GM19467 (cell line): Measurements from ENCODE around the gene IL27RA.

ENCODE experiments used
- ATAC-seq: cut with Tn5 transposase; IDR thresholded peaks from one replicate; pipeline ENCODE4 v1.9.1; 2021; ENCODE audit warnings: mild to moderate bottlenecking, moderate library complexity; ENCODE audit not compliant: unreplicated experiment

The IL27RA gene

DNA sequence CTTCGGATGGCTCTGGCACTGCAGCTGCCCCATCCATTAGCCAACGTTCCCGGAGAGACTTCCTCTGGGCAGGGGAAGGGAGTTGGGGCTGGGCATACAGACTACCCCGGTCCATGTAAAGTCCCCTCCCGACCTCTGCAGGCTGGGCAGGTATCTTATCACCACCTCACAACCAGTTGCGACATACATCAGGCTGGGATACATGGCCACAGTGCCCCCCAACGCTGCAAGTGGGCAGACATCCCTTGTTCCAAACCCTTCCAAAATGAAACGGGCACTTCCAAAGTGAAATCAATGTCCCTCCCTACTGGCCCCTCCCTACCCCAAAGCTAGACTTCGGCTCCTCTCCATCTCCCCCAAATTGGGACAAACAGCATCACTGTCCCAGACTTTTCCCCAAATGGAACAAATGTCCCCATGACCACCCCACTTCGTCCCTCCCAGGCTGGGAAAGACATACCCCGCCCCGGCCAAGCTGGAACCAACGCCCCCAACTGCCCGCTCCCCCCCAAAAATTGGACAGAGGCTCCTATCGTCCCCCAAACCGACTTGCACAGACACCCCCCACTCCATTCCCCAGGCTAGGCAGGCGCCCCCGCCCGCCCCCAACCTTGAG lies 25.3 kb downstream of the IL27RA start:
- ATAC-seq = no peak

GRCh38 chr19:14058182-14059092 lies 26.9 kb downstream of the IL27RA start:
- no peak for ATAC-seq

DNA sequence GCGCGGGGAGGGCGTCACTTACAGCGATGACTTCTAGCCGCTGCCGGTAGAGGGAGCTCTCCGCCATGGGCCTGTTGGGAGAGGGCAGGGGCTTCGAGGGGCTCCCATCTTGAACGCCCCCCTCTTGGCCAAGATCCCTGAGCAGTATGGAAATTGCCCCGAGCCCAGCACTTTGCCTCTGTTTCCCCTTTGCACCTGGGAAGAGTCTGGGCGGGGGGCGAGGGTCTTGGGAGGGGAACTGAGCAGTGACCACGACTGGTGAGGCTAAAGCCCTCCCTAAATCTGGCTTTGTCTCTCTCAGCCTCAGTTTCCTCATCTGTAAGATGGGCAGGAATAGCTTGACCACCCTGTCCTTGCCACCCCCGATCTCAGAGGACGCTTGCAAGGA lies 27.5 kb downstream of the IL27RA start:
- ATAC-seq = no peak

- ATAC-seq = no peak
Observed at GRCh38 chr19:14059652-14060155, 28.1 kb downstream of the IL27RA start.

DNA sequence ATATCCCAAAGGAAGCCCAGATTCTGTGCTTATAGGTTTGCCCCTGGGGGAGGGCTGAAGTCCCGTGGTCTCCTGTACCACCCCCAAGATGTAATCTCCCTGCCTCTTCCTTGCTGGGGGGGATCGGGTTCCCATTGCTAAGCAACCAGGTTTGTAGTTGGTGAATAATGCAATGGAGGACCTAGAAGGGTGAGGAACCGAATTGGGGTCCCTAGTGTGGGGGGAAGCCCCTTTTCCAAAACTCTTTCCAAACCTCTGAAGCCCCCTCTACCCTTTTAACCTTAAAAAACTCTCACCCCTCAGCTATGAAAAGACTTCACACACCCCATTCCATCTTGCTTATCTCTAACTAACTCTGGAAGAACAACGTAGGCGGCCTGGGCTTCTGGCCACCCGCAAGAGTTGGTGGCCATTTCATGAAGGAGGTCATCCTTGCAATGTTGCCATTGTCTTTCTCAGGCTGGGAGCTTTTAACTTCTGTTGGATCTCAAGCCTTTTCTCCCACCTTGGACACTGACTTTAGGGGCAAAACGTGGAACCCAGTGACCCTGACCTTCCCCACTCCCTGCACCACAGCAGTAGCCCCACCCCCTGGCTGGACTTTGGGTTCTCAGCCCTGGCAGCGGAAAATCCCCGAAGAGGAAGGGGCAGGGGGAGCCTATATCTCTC lies 29.7 kb downstream of the IL27RA start:
- no peak for ATAC-seq

GRCh38 chr19:14061751-14062557 lies 30.4 kb downstream of the IL27RA start, which contains the start of gene PALM3:
TSS of gene PALM3 (minus strand) at chr19:14062076. CDS start at chr19:14061980, 96 bp downstream.
- no peak for ATAC-seq

DNA sequence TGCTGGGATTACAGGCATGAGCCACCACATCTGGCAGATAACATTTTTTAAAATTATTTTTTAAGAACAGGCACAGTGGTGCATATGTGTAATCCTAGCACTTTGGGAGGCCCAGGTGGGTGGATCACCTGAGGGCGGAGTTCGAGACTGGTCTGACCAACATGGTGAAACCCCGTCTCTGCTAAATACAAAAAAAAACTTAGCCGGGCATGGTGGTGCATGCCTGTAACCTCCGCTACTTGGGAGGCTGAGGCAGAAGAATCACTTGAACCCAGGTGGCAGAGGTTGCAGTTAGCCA lies 30.9 kb downstream of the IL27RA start:
- ATAC-seq = no peak

DNA sequence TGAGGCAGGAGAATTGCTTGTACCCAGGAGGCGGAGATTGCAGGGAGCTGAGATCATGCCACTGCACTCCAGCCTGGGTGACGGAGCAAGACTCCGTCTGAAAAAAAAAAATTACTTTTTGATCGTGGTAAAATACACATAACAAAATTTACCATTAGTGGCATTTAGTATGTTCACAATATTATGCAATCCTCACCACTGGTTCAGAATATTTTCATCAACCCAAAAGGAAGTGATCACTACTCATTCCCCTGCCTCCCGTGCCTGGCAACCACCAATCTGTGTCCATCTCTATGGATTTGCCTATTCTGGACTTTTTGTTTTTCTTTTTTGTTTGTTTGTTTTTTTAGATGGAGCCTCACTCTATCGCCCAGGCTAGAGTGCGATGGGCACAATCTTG lies 31.5 kb downstream of the IL27RA start:
- no peak for ATAC-seq

DNA sequence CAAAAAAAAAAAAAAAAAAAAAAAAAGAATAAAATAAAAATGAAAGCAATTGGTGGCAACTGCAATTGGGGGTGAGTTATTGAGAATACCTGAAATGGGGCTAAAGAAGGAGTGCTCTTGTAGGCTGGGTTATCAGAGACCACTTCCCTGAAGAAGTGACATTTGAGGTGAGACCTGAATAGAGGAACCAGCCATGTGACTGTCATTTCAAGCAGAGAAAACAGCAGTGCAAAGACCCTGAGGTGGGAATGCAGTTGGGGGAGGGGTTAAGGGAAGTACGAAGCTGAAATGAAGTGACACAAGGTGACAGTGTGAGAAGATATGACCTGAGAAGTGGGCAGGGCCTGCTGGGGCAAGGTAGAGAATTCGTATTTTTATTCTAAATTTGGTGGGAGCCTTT lies 34.6 kb downstream of the IL27RA start:
- no peak for ATAC-seq

DNA sequence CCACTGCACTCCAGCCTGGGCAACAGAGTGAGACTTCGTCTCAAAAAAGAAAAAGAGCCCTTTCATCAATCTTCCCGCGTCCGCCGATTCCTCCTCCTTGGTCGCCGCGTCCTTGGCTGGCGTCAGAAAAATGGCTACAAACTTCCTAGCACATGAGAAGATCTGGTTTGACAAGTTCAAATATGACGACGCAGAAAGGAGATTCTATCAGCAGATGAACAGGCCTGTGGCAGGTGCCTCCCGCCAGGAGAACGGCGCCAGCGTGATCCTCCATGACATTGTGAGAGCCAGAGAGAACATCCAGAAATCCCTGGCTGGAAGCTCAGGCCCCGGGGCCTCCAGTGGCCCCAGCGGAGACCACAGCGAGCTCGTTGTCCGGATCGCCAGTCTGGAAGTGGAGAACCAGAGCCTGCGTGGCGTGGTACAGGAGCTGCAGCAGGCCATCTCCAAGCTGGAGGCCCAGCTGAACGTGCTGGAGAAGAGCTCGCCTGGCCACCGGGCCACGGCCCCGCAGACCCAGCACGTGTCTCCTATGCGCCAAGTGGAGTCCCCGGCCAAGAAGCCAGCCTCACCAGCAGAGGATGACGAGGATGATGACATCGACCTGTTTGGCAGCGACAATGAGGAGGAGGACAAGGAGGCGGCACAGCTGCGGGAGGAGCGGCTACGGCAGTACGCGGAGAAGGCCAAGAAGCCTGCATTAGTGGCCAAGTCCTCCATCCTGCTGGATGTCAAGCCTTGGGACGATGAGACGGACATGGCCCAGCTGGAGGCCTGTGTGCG lies 38.9 kb downstream of the IL27RA start:
- no peak for ATAC-seq

- ATAC-seq = no peak
Observed at GRCh38 chr19:14072535-14073260, 41.1 kb downstream of the IL27RA start, which contains the start of gene MISP3. TSS of gene MISP3 (plus strand) at chr19:14072786. CDS start at chr19:14073310, 524 bp downstream.

GRCh38 chr19:14073261-14073924 lies 41.8 kb downstream of the IL27RA start:
- ATAC-seq = peak; percentile 44

DNA sequence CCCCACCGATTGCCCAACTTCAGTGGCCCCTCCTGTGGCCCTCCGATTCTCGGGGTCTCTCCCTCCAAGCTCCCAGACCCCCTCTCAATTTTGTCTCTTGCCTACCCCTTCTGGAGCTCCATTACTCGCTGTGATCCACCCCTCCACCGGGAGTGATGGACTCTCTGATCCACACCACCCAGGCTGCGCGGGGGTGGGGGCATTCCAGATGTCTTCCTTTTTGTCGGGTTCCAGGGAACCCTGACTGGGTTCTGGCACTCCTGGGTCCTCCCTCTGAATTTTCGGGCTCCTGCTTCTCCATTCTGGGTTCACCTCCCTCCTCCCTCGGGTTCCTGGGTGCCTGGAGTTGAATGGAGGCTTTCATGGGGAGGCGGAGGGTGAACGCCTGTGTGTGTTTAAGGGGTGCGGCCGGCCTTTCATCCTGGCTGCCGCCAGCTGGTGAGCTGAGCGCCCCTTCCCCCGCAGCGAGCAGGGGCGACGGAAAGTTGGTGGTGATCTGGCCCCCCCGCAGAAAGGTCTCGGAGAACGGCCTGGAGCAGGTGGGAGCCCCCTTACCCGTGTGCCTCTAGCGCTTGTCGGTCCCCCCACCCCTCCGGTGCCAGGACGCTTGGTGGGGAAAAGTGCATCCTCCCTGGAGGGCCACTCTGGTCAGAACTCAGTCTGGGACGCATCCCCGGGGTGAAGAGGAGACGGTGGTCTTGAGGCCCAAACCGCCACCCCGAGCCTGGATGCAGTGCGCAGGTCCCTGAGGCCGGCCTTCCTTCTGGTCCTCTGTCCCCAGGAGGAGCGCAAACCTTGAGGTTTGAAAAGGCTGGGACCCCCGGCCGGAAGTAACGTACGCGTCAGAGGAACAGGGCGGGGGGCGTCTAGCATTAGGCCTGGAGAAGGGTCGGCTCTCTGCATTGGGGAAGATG lies 42.6 kb downstream of the IL27RA start:
- no peak for ATAC-seq

- no peak for ATAC-seq
Observed at GRCh38 chr19:14078411-14078810, 46.8 kb downstream of the IL27RA start.

DNA sequence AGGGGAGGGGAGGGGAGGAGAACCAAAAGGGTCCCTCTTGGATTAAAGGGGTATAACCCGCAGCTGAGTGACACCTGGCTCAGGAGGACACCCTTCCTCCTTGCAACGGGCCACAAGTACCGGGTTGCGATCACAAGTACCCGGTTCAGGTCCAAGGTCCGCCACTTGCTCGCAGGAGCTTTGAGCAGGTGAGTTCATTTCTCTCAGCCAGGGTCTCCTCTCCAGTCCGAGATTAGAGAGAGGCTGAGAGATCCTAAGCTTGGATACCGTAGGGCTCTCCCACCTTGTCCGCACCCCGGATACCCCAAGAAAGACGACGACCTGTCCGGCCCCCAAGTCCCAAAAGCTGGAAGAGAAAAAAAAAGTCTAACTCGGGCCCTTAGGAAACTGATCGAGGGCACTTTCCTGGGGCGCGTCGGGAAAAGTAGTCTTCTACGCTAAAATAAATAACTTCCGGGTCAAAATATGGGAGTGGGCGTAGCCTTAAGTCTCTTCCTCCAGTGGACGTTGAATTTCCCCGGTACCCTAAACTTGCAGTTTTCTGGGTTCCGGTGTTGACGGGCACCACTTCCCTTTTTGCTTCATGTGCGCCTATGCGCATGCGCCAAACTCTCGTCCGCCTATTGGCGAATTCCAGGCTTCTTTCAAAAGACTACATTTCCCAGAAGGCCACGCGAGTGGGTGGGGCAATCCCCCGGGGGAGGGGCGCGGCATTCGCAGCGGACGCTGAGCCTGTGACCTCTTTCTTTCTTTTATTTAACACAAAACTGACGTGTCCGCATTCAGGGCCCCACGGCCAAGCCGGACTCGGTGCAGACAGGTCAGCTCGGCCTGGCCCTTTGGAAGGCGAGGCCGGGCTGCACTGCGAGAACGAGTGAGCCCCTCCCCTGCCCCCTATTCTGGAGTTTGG lies 49.6 kb downstream of the IL27RA start:
- ATAC-seq = peak; percentile 79

- peak; percentile 14 for ATAC-seq
Observed at GRCh38 chr19:14081797-14082674, 50.5 kb downstream of the IL27RA start.
